ENCODE measurements around the gene CYBA. TPM values are rescaled to one million over a fixed set of nuclear protein-coding genes. Genes with fewer than 3 reads are reported as not detected.
A peak's percentile ranks its signal among the peaks of the same experiment; 100 is the strongest.

Gene CYBA
- polyA plus RNA-seq, 3 donors = 1,168 to 2,376 (median 2,092) TPM

- no peak for TF ChIP-seq CTCF (IDR thresholded peaks at IDR 0.05)
These were observed 20.4 kb downstream of the CYBA start for GRCh38 chr16:88630433-88630832.

GRCh38 chr16:88629835-88630234 lies 21.0 kb downstream of the CYBA start:
- intact Hi-C loops (cut with micrococcal nuclease) = loop anchor here in 1 of 2 donors (10.0 kb wide), 1 partner anchor 55 kb away; the partner anchor contains the start of gene SNAI3
- WGBS (ENCODE audit: insufficient coverage) = 91% methylated on average over 4 of the region's 9 CpGs
- H3K4me3 ChIP-seq (replicated peaks in 1 of 3; ENCODE audit: low read depth in 2 of 3, low read length in 3 of 3) = no peak overlapping the region

More at GRCh38 chr16:88630433-88630832, 20.4 kb downstream of the CYBA start:
- Histone ChIP-seq H3K9me3 (replicated peaks in 1 of 2; ENCODE audit: control insufficient read depth in 1 of 2, insufficient read depth in 1 of 2, low read length in 2 of 2) (no peaks in the 10 kb centered on the region), H4K20me1 (ENCODE audit: insufficient read depth, low read length) (peaks cover 15% of the 10 kb centered on the region), H3K4me2 (replicated peaks; ENCODE audit: extremely low read depth, low read length, poor library complexity, severe bottlenecking) (no peak overlapping the region), H3K4me3 (replicated peaks in 1 of 3; ENCODE audit: low read depth in 2 of 3, low read length in 3 of 3) (no peak overlapping the region), H3K27me3 (ENCODE audit: control insufficient read depth in 2 of 2, insufficient read depth in 2 of 2, low read length in 2 of 2) (peaks cover 0 to 7% of the 10 kb centered on the region in 2 donors), H3K36me3 (replicated peaks in 1 of 2; ENCODE audit: control insufficient read depth in 1 of 2, insufficient read depth in 2 of 2, low read length in 2 of 2) (peaks cover 49 to 67% of the 10 kb centered on the region in 2 donors), H3K4me1 (ENCODE audit: control insufficient read depth in 1 of 2, insufficient read depth in 2 of 2, low read length in 2 of 2) (peaks cover 20 to 23% of the 10 kb centered on the region in 2 donors), H3K9ac (ENCODE audit: insufficient read depth, low read length, poor library complexity, severe bottlenecking) (no peak overlapping the region), H3K79me2 (ENCODE audit: insufficient read depth, low read length) (no peaks in the 10 kb centered on the region), H2AFZ (ENCODE audit: insufficient read depth, low read depth, low read length, poor library complexity, severe bottlenecking) (no peak overlapping the region), H3K27ac (ENCODE audit: low read depth in 1 of 2, low read length in 2 of 2) (no peak overlapping the region)
- Mint-ChIP-seq H3K36me3 (peaks cover 57 to 76% of the 10 kb centered on the region in 2 donors), H3K4me3 (no peak overlapping the region), H3K27me3 (ENCODE audit: low read depth in 3 of 3) (peaks cover 7 to 19% (median 9%) of the 10 kb centered on the region in 3 donors), H3K4me1 (peaks cover 10% of the 10 kb centered on the region), H3K27ac (no peak overlapping the region), H3K9me3 (no peaks in the 10 kb centered on the region)
- no peak for DNase-seq
- WGBS (ENCODE audit: insufficient coverage) = 93% methylated on average over 5 of the region's 12 CpGs
- intact Hi-C loops (cut with micrococcal nuclease) = loop anchor here in 1 of 2 donors (10.0 kb wide), 1 partner anchor 54 kb away; the partner anchor contains the start of gene SNAI3

More at GRCh38 chr16:88629835-88630234, 21.0 kb downstream of the CYBA start:
- Histone ChIP-seq H3K27me3 (ENCODE audit: control insufficient read depth in 2 of 2, insufficient read depth in 2 of 2, low read length in 2 of 2) (peaks cover 0 to under 1% of the 10 kb centered on the region in 2 donors), H3K36me3 (replicated peaks in 1 of 2; ENCODE audit: control insufficient read depth in 1 of 2, insufficient read depth in 2 of 2, low read length in 2 of 2) (peaks cover 55 to 73% of the 10 kb centered on the region in 2 donors), H3K4me2 (replicated peaks; ENCODE audit: extremely low read depth, low read length, poor library complexity, severe bottlenecking) (no peak overlapping the region), H3K4me1 (ENCODE audit: control insufficient read depth in 1 of 2, insufficient read depth in 2 of 2, low read length in 2 of 2) (peaks cover 14 to 17% of the 10 kb centered on the region in 2 donors), H3K79me2 (ENCODE audit: insufficient read depth, low read length) (no peaks in the 10 kb centered on the region), H3K9me3 (replicated peaks in 1 of 2; ENCODE audit: control insufficient read depth in 1 of 2, insufficient read depth in 1 of 2, low read length in 2 of 2) (no peaks in the 10 kb centered on the region), H2AFZ (ENCODE audit: insufficient read depth, low read depth, low read length, poor library complexity, severe bottlenecking) (no peak overlapping the region), H3K27ac (ENCODE audit: low read depth in 1 of 2, low read length in 2 of 2) (no peak overlapping the region), H4K20me1 (ENCODE audit: insufficient read depth, low read length) (peaks cover 15% of the 10 kb centered on the region), H3K9ac (ENCODE audit: insufficient read depth, low read length, poor library complexity, severe bottlenecking) (no peak overlapping the region)
- peaks cover 62 to 82% of the 10 kb centered on the region in 2 donors for H3K36me3 Mint-ChIP-seq
- no peaks in the 10 kb centered on the region for H3K9me3 Mint-ChIP-seq
- no peak overlapping the region for H3K4me3 Mint-ChIP-seq
- peaks cover 3 to 13% (median 6%) of the 10 kb centered on the region in 3 donors for H3K27me3 Mint-ChIP-seq (ENCODE audit: low read depth in 3 of 3)
- peaks cover 5% of the 10 kb centered on the region for H3K4me1 Mint-ChIP-seq
- peak overlapping the region in 1 of 7 donors; percentile 30 for H3K27ac Mint-ChIP-seq
- TF ChIP-seq CTCF (IDR thresholded peaks at IDR 0.05) = no peak
- no peak for DNase-seq

Data from CD14-positive monocyte (primary cell).